KG1 (cell line): Measurements from ENCODE around the gene UBE2J1.
"Not testable (repeated sequence)": the region's sequence is repeated elsewhere in the genome, so short reads cannot be mapped to it uniquely, and the experiment has no call there.

ENCODE experiments used
- DNase-seq: peaks from one replicate; lab custom pipeline; 2025; lab: John Stamatoyannopoulos, UW

Gene UBE2J1

DNA sequence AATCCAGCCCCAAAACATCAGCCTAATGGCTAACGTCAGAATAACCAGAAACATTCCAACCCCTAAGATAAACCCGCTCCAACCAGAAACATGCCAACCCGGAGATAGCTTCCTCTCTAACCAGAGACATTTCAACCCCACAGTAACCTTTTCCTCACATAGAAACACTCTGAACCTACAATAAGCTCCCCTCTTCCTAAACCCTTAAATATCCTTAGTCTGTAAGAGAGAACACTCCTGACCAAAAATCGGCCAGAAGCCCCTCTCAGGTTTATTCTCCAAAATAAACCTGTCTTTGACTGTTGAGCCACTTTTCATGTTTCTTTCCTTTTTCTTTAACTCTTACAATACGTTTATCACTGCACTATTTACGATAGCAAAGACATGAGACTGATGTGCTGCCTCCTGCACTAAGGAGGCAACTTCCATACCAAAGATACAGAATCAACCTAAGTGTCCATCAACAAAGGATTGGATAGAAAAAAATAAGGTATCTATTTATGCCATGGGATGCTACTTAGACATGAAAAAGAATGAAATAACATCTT, 32.4 kb downstream of the UBE2J1 start:
- no peak for DNase-seq

DNA sequence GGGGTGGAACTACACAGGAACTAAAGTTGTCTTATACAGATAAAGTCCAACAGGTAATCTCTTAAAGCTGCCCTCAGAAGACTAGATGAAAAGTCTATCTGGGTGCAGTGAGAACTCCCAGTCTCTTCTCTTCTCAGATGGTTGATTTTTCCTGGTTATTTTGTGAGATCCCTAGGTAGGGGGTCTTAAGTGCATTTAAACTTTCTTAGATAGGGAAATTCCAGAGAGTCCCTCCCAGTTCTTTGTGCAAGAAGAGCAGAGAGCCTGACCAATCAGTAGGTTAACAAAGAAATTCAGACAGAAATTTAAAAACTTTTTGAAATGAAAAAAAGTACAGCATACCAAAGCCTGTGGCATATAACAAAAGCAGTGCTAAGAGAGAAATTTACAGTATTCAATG, 35.5 kb downstream of the UBE2J1 start:
- no peak for DNase-seq

DNA sequence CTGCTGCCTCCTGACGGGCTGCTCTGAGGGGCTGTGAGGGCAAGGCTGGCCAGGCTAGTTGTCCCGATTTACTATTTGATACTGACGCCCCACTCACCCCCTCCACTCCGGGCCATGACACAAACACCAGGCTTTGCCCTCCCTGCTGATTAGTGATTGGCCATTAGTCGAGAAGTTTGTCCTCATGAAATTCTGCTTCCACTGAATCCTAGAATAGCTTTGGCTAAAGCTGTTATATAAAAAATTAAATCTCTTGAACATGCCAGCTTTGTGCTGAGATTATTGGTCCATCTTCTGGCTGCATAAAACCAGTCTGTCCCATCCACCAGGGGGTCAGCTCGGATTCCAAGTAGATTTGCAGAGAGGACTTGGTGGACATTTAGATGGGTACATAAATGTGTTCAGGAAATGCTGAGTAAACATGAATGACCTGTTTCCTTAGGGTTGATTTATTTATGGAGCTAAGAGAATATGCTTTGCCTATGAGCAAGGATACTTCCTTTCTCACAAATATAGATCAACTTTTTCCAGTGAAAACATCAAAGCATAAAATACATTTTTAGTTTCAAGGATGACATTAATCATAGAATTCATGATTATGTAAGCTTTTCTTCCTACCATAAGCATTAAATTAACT, 37.2 kb downstream of the UBE2J1 start, which contains the start of gene GABRR2:
Gene GABRR2 (minus strand): TSS at position 51 of the 637 bp plus-strand sequence. CDS start 134 bp downstream, outside the sequence.
- no peak for DNase-seq

DNA sequence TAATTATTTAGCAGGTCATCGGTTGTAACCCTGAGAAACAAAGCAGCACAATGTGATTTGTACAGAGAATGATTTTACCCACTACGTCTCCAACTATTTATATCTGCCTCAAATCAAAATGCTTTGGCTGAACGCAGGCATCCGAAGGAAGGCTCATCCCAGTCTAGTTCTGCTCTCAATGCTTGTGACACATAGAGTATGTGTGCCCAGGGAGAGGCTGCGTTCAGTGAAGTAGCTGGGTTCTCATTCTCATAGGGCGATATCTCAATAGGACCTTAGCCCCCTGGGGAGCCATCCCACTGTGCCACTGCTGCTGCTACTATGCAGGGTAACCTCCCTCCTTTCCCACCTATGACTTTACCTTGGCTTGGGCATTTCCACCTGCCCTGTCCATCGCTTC, 37.8 kb downstream of the UBE2J1 start:
- no peak for DNase-seq

DNA sequence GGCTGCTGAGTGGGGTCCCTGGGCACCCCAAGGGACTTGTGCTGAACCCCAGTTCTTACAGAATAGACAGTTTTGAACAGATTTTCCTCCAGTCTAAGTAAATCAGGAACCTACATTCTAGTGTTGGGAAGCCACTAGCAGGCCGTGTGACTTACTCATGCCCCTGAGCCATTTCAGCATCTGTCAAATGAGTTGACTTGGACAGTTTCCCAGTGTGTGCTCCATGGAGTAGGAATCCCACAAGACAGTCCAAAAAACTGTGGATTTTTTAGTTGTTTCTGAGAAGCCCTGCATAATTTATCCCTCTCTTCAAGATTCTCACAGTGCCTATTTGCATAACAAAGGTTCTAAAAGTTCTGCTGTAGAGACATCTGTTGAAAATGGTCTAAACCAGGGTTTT, 39.5 kb downstream of the UBE2J1 start:
- DNase-seq, result no peak

DNA sequence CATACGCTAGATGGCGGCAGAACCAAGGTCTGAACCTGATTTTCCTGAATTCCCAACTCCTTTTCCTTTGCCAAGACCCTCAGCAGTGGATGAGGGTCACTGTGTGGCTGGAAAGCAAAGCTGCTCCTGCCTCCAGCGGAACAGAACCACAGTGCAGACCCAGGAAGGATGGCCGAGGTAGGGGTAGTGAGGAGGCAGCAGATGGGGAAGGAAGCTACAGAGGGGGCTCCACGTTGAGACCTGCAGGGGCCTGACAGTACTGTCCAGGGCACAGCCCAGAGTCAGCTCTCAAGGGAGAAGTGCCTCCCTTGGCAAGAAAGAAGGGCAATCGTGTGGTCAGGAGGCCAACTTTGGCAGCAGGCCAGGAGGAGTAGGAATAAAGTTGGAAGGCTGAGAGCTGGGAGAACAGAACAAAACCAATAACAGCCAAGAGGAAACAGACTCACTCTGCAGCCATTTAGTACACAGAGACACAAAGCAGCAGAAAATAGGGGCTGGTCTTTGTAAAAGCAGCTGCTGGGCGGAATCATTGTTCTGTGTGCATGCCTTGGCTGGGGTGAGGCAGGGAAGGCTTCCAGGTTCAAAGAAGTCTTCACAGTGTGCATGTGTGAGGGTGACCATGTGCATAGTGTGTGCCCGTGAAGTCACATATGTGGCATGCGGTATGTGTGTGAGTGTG, 40.5 kb downstream of the UBE2J1 start:
- no peak for DNase-seq

DNA sequence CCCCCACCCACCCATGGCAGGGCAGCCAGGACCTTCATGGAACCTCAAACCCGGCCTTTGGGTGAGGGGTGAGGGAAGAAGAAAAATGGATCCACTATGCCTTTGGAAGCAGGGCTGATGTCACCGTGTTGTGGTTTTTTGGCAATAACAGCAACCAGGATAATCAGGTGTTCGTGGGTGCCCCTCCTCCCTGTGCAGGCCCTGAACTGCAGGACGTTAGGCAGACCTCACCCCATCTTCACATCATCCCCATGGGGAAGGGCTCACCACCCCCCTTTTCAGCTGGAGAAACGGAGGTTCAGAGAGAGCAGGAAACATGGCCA, 41.0 kb downstream of the UBE2J1 start:
- no peak for DNase-seq

DNA sequence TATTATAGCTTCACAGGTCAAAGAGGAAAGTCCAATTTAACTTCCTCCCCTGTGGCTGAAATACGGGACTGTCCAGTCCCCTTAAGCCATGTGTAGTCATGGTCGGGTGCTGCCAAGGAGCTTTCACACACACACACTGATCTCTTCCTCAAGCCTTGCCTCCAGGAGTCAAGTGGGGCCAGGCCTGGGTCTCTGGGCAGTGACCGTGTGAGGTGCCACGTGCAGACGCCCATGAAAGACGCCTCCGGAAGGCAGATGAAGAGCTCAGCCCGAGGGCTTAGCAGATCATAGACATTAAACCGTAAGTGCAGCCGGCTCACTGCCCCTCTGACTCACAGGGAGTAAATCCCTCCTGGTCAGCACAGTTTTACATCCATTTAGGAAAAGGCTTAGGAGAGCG, 41.6 kb downstream of the UBE2J1 start:
- DNase-seq, result no peak

DNA sequence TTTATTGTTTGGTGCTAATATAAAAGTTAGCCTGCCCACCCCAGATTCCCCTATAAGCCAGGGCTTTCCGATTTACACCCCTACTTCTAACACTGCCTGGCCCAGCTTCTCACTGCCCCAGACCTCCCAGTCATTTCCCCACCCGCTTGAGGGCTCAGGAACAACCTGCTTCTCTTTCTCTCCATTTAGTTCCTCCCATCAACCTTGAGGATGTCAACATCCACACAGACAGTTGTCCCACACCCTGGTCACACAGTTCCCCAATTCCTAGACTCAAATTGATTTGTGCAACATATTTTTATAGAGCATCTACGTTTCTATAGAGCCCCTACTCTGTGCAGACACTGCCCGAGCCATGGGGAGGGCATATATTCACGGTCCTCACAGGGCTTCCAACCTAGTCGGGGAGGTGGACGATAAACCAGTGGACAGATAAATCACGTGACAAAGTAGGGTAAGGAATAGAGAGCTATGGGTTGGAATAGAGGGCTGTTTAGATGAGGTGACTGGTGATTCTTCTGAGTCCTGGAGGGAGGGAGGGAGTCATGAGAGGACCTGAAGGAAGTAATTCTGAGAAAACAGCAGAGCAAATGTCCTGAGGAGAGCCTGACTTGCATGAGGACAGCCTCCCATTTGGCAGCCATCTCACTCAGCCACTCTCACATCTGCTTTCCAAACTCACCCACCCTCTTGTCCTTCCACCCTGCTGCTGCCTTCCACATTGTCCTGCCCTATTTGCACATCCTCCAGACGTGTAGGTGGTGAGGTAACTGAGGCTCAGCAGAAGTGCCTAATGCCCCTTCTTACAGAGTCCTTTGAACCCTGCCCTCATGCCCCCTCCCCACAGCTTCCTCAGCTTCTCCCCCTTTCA, 43.8 kb downstream of the UBE2J1 start:
- no peak for DNase-seq

DNA sequence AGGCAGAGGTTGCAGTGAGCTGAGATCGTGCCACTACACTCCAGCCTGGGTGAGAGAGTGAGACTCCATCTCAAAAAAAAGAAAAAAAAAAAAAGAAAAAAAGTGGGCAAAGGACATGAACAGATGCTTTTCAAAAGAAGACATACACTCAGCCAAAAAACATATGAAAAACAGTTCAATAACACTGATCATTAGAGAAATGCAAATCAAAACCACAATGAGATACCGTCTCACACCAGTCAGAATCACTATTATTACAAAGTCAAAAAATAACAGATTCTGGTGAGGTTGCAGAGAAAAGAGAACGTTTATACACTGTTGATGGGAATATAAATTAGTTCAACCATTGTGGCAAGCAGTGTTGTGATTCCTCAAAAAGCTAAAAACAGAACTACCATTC, 48.0 kb downstream of the UBE2J1 start:
- DNase-seq, result not testable (repeated sequence)

DNA sequence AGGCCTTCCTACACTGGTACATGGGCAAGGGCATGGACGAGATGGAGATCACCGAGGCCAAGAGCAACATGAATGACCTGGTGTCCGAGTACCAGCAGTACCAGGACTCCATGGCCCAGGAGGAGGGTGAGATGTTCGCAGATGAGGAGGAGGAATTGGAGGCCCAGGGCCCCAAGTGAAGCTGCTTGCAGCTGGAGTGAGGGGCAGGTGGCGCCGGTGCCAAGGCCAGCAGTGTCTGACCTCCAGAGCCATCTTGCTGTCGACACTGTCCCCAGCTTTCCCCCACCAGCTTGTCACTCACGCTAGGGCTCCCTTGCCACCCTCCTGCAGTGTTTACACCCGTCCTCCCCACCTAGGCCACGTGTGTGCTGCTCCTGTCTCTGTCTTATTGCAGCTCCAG, 49.6 kb downstream of the UBE2J1 start:
- no peak for DNase-seq

DNA sequence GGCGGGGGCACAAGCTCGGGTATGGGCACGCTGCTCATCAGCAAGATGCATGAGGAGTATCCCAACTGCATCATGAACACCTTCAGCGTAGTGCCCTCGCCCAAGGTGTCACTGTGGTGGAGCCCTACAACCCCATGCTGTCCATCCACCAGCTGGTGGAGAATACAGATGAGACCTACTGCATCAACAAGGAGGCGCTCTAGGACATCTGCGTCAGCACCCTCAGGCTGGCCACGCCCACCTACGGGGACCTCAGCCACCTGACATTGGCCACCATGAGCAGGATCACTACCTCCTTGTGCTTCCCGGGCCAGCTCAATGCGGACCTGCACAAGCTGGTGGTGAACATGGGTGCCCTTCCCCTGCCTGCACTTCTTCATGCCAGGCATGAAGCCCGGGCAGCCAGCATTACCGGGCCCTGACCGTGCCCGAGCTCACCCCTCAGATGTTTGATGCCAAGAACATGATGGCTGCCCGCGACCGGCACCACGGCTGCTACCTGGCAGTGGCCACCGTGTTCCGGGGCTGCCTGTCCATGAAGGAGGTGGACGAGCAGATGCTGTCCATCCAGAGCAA, 50.2 kb downstream of the UBE2J1 start:
- DNase-seq, result no peak

DNA sequence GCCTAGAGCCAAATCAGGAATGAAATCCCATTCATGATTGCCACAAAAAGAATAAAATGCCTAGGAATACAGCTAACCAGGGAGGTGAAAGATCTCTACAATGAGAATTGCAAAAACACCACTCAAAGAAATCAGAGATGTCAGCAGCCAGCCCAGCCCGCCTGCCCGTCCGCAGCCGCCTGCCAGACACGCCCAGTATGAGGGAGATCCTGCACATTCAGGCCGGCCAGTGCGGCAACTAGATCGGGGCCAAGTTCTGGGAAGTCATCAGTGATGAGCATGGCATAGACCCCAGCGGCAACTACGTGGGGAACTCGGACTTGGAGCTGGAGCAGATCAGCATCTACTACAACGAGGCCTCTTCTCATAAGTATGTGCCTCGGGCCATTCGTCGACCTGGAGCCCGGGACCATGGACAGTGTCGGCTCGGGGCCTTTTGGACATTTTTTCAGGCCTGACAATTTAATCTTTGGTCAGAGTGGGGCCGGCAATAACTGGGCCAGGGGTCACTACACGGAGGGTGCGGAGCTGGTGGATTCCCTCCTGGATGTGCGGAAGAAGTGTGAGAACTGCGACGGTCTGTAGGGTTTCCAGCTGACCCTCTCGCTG, 50.8 kb downstream of the UBE2J1 start:
- no peak for DNase-seq

DNA sequence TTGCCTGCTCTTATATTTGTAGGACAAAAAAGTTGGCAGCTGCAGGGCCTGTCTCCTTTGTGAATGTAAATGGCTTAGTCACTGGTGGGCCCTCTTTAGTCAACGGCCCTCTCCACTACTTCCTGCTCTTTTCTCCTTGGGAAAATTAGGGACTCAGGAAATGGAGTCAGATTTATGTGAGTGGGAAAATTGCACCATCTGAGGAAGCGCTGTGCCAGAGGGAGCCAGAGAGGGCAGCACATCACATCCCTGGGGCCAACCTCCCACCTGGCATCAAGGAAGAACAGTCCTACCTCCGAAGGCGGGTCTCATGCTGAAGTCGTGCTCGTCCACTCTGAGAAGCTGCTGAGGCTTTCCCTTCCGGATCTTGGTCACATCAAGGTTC, 53.1 kb downstream of the UBE2J1 start:
- no peak for DNase-seq

DNA sequence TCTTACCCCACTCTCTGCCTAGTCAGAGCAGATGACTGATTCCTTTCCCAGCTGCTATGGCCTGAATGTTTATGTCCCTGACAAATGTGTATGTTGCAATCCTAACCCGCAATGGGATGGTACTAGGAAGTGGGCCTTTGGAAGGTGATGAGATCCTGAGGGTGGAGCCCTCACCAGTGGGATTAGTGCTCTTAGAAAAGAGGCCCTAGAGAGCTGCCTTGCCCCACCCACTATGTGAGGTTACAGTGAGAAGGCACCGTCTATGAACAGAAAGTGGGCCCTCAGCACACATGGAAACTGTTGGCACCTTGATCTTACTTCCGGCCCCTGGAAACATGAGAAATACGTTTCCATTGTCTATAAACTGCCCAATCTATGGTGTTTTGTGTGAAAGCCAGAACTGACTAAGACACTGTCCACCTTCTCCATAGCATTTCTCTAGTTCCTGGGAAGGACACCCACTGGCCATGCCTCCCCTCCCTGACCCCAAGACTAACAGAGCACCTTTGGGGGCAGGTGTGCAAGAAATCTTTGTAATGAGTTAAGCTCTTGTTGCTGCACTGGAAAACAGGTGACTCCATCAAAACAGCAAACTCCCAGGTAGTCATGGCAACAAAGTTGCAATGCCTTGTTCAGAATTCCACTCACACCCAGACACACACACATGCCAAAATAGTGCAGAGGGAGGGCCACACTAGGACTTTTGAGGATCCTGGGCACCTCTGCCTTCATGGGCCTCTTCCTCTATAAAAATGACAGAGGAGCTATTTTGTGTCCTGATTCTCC, 53.6 kb downstream of the UBE2J1 start:
- no peak for DNase-seq

DNA sequence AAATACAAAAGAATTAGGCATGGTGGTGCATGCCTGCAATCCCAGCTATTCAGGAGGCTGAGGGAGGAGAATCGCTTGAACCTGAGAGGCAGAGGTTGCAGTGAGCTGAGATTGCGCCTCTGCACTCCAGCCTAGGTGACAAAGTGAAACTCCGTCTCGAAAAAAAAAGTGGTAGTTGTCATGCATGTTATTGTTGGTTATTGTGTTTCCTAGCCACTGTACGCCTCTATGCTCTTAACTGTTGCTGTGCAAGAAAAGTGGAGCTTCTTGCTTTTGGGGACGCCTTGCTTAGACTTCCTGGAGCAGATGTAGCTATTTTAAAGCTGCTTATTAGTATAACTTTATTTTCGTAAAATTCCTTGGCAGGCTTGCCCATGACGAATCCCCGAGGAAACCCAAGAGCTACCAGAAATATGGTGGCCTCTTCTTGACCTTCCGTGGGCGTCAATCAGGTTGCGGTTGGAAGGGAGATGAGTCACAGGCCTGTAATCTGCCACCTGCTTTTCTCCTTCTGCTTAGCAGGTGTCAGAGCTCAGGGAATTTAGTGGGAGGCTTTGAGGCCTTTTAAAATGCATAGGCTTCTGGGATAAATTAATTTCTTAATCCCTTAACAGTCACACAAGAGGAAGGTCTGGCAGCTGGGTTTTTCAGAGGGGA, 54.7 kb downstream of the UBE2J1 start:
- DNase-seq, result peak; percentile 36

DNA sequence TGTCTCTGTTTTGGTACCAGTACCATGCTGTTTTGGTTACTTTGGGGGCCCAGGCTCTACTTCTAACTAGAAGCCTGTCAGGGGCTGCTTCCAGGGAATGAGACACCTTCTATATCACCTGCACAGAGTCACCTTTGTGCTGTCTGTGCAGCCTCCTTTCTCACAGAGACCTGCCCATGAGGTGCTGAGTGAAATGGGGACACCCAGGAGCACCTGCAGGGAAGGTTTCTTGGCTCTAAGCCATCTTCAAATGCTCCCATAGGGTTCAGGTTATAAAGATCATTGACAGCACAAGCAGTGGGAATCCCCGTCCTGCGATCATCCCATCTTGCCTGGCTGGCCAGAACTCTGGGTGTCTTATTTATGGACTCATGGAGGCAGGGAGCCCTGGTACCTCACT, 56.5 kb downstream of the UBE2J1 start:
- DNase-seq, result no peak

DNA sequence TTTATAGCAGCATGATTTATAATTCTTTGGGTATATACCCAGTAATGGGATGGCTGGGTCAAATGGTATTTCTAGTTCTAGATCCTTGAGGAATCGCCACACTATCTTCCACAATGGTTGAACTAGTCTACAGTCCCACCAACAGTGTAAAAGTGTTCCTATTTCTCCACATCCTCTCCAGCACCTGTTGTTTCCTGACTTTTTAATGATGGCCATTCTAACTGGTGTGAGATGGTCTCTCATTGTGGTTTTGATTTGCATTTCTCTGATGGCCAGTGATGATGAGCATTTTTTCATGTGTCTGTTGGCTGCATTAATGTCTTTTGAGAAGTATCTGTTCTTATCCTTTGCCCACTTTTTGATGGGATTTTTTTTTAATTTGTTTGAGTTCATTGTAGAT, 57.4 kb downstream of the UBE2J1 start:
- DNase-seq, result not testable (repeated sequence)

DNA sequence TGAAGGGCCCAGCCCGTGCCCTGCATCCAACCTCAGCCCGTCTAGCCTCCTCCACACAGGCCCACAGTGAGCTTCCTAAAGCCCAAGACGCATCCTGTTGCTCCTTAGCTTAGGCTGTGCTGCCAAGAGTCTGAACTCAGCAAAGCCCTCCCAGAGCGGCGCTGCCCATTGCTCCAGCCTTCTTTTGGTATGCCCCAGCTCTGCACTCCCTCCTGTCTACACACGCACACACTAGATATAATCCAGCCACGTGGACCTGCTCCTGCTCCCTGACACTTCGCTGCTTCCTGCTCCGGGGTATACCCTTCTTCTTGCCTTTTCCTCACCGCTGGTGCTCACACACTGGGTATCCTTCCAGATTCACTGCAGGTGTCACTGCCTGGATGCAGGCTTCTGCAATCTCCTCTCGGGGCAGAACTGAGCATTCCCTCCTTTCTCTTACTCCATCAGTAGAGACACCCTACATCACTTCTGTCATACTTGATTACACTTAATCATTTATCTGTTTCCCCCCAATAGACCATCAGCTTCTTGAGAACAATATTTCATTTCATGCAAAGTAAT, 61.2 kb downstream of the UBE2J1 start:
- DNase-seq, result no peak

DNA sequence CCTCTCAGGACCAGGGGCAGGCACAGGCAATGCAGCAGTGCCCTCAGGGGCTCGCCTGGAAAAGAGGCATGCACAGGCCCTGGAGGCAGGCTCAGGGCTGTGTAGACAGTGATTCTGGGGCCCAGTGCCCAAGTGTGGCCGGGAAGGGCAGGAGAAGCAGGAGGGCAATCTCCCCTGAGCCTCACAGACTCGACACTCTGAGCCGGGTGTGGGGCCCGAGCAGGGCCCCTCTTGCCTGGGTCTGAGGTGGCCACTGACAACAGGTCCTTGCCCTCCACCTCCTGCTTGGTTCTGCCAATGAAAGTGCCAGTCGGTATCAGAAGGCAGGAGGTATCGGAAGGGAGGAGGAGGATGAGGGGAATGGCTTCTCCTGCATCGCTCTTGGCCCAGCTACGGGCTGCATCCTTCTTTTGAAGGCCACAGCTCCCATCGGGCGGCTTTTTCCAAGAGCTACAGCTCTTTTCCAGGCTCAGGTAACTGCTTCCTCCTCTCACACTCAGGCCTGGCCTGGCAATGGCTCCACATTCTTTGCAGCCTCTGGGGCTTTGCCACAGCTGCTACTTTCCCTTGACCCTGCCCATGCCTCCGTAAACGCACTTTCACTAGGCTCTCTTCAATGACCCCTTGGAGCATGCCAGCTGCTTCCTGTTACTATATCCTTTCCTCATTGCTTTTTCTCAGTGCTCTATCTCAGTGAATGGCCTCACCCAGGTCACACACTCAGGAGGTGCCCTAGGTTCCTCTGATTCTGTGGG, 61.9 kb downstream of the UBE2J1 start:
- DNase-seq, result no peak
